Dendritic cell treated with granulocyte-macrophage colony-stimulating factor and Interleukin-4, amounts not matched to agents 40 ng/mL and 50 ng/mL, for 4 days (primary cell): ENCODE data around the gene FOXO4.

Experiments
- H3K27ac Mint-ChIP-seq: one replicate; pipeline ENCODE4 v1.8.0; 2022; ENCODE audit warnings: mild to moderate bottlenecking, mixed read lengths
- H3K27me3 Mint-ChIP-seq: one replicate; pipeline ENCODE4 v1.8.0; 2022; ENCODE audit warnings: mild to moderate bottlenecking, mixed read lengths
- H3K36me3 Mint-ChIP-seq: one replicate; pipeline ENCODE4 v1.8.0; 2022; ENCODE audit warnings: low read depth, mixed read lengths
- H3K4me1 Mint-ChIP-seq: one replicate; pipeline ENCODE4 v1.8.0; 2022; ENCODE audit warnings: low read depth, mixed read lengths
- H3K4me3 Mint-ChIP-seq: one replicate; pipeline ENCODE4 v1.8.0; 2022; ENCODE audit warnings: mild to moderate bottlenecking, moderate library complexity, mixed read lengths
- H3K9me3 Mint-ChIP-seq: one replicate; pipeline ENCODE4 v1.8.0; 2022; ENCODE audit warnings: mixed read lengths
- intact Hi-C: fragments of 100-400 bp; cut with micrococcal nuclease; formaldehyde crosslinking; loops from one replicate; pipeline ENCODE4 v1.15.0; 2022

Gene FOXO4

GRCh38 chrX:71140440-71140839 is 44.8 kb downstream of the FOXO4 start:
- no peaks in the 10 kb centered on the region for H3K27me3 Mint-ChIP-seq
- no peak overlapping the region for H3K27ac Mint-ChIP-seq
- no peak overlapping the region for H3K4me3 Mint-ChIP-seq
- H3K9me3 Mint-ChIP-seq, result no peaks in the 10 kb centered on the region
- H3K36me3 Mint-ChIP-seq, result peaks cover 79% of the 10 kb centered on the region
- H3K4me1 Mint-ChIP-seq, result peaks cover 33% of the 10 kb centered on the region
- intact Hi-C loops, result no loop called here

- Mint-ChIP-seq H3K27ac (peak overlapping the region; percentile 73), H3K9me3 (no peaks in the 10 kb centered on the region), H3K27me3 (no peaks in the 10 kb centered on the region), H3K4me3 (no peak overlapping the region), H3K4me1 (peaks cover 50% of the 10 kb centered on the region), H3K36me3 (peaks cover 48% of the 10 kb centered on the region)
- intact Hi-C loops, result no loop called here
These were observed 47.9 kb downstream of the FOXO4 start for GRCh38 chrX:71143508-71143907.

GRCh38 chrX:71144651-71145050 is 49.0 kb downstream of the FOXO4 start, which contains the start of gene NLGN3:
Gene NLGN3 (plus strand): TSS chrX:71144841. CDS start chrX:71147750, 2,909 bp downstream.
- intact Hi-C loops, result no loop called here
- Mint-ChIP-seq H3K9me3 (no peaks in the 10 kb centered on the region), H3K4me3 (no peak within 1 kb of the TSS), H3K36me3 (peaks cover 37% of the 10 kb centered on the region), H3K27ac (peak within 1 kb of the TSS; percentile 73), H3K27me3 (no peaks in the 10 kb centered on the region), H3K4me1 (peaks cover 50% of the 10 kb centered on the region)

DNA sequence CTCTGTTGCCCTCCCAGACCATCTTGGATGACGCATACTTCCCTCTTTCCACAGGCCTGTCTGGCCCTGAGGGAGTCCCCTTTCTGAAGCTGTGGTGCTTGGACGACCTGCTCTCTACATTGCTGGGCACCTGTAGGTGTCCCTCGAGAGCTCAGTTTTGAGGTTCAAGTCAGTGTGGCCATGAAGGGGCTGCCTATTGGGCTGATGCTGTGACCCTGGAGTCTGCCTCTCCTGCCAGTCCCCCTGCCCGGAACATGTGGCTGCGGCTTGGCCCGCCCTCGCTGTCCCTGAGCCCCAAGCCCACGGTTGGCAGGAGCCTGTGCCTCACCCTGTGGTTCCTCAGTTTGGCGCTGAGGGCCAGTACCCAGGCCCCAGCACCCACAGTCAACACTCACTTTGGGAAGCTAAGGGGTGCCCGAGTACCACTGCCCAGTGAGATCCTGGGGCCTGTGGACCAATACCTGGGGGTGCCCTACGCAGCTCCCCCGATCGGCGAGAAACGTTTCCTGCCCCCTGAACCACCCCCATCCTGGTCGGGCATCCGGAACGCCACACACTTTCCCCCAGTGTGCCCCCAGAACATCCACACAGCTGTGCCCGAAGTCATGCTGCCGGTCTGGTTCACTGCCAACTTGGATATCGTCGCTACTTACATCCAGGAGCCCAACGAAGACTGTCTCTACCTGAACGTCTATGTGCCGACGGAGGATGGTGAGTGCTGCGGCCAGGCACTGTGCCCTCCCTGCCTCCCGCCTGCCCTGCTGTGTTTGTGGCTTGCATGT is 52.0 kb downstream of the FOXO4 start:
- Mint-ChIP-seq H3K27ac (peak overlapping the region; percentile 53), H3K9me3 (no peaks in the 10 kb centered on the region)

GRCh38 chrX:71148278-71148663 is 52.6 kb downstream of the FOXO4 start:
- no peaks in the 10 kb centered on the region for H3K27me3 Mint-ChIP-seq
- H3K27ac Mint-ChIP-seq, result no peak overlapping the region
- peaks cover 15% of the 10 kb centered on the region for H3K36me3 Mint-ChIP-seq
- intact Hi-C loops, result no loop called here
- H3K4me1 Mint-ChIP-seq, result peaks cover 70% of the 10 kb centered on the region
- H3K9me3 Mint-ChIP-seq, result no peaks in the 10 kb centered on the region
- H3K4me3 Mint-ChIP-seq, result no peak overlapping the region

More for the DNA sequence above, 52.0 kb downstream of the FOXO4 start:
- intact Hi-C loops, result no loop called here
- Mint-ChIP-seq H3K27me3 (no peaks in the 10 kb centered on the region), H3K36me3 (peaks cover 15% of the 10 kb centered on the region), H3K4me1 (peaks cover 67% of the 10 kb centered on the region), H3K4me3 (no peak overlapping the region)

- no peaks in the 10 kb centered on the region for H3K27me3 Mint-ChIP-seq
These were observed 55.7 kb downstream of the FOXO4 start for GRCh38 chrX:71151366-71151765.

More at GRCh38 chrX:71151366-71151765, 55.7 kb downstream of the FOXO4 start:
- H3K4me3 Mint-ChIP-seq, result no peak overlapping the region
- H3K9me3 Mint-ChIP-seq, result no peaks in the 10 kb centered on the region
- intact Hi-C loops, result no loop called here
- peaks cover 67% of the 10 kb centered on the region for H3K4me1 Mint-ChIP-seq
- peaks cover 29% of the 10 kb centered on the region for H3K36me3 Mint-ChIP-seq
- peak overlapping the region; percentile 30 for H3K27ac Mint-ChIP-seq
